COLO829 (cell line): ENCODE results near the gene FAM110C.
"Not testable (repeated sequence)": the region's sequence is repeated elsewhere in the genome, so short reads cannot be mapped to it uniquely, and the experiment has no call there.

Experiments
- DNase-seq: peaks from one replicate; pipeline ENCODE4 v3.0.0; 2012; ENCODE audit warnings: low spot score

Gene FAM110C

GRCh38 chr2:46471-47345 lies at the start of gene FAM110C:
TSS of gene FAM110C (minus strand) at chr2:46505. CDS start at chr2:46385, 120 bp downstream.
- no peak for DNase-seq

- DNase-seq, result no peak
These were observed 46.0 kb upstream of the FAM110C start for GRCh38 chr2:92326-92725.

- DNase-seq, result no peak
These were observed 44.5 kb upstream of the FAM110C start for GRCh38 chr2:90645-91312.

- no peak for DNase-seq
These were observed 39.5 kb upstream of the FAM110C start for GRCh38 chr2:85761-86160.

- no peak for DNase-seq
These were observed 37.8 kb upstream of the FAM110C start for GRCh38 chr2:84121-84520.

- DNase-seq, result no peak
These were observed 34.8 kb upstream of the FAM110C start for GRCh38 chr2:80971-81736.

- DNase-seq, result no peak
These were observed 34.1 kb upstream of the FAM110C start for GRCh38 chr2:80378-80777.

GRCh38 chr2:71309-72035 lies 25.2 kb upstream of the FAM110C start:
- DNase-seq, result no peak

- no peak for DNase-seq
These were observed 23.4 kb upstream of the FAM110C start for GRCh38 chr2:69366-70344.

GRCh38 chr2:68637-69036 lies 22.3 kb upstream of the FAM110C start:
- not testable (repeated sequence) for DNase-seq

GRCh38 chr2:66853-67252 lies 20.5 kb upstream of the FAM110C start:
- no peak for DNase-seq

- no peak for DNase-seq
These were observed 18.8 kb upstream of the FAM110C start for GRCh38 chr2:65121-65520.

- DNase-seq, result no peak
These were observed 9.5 kb upstream of the FAM110C start for GRCh38 chr2:55587-56448.

- DNase-seq, result no peak
These were observed 5.3 kb upstream of the FAM110C start for GRCh38 chr2:51613-52012.

GRCh38 chr2:47737-48136 lies 1.4 kb upstream of the FAM110C start:
- no peak for DNase-seq

- no peak for DNase-seq
These were observed 1.0 kb upstream of the FAM110C start for GRCh38 chr2:47346-47725.

- no peak for DNase-seq
These were observed 204 bp downstream of the FAM110C start for GRCh38 chr2:46131-46470.

- DNase-seq, result no peak
These were observed 769 bp downstream of the FAM110C start for GRCh38 chr2:45342-46130.

GRCh38 chr2:44748-45341 lies 1.5 kb downstream of the FAM110C start:
- no peak for DNase-seq
